DMS153 (cell line): ENCODE data around the gene CCDC85B.
A peak's percentile ranks its signal among the peaks of the same experiment; 100 is the strongest.
"Not testable (repeated sequence)": the region's sequence is repeated elsewhere in the genome, so short reads cannot be mapped to it uniquely, and the experiment has no call there.

Experiments used
- DNase-seq: peaks from one replicate; lab custom pipeline; 2025; lab: John Stamatoyannopoulos, UW

Gene CCDC85B

DNA sequence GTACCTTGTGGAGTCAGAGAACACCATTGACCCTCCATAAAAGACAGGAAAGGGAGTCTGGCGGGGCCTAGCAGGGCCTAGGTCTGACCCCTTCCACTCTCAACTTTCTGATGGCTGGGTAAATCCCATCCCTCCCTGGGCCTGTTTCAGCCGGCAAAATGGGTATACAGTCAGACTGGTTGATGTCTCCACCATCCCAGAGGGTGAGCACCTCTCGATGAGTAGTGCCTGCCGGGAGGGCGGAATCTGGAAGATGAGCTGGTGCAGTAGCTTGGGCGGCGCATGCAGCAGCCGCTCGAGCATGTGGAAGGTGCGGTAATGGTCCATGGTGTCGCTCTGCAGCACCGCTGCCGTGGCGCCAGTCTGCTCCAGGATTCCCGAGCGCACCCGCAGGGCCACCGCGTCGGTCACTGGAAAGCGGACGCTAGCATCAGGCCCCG, 2.7 kb upstream of the CCDC85B start:
- DNase-seq = no peak

DNA sequence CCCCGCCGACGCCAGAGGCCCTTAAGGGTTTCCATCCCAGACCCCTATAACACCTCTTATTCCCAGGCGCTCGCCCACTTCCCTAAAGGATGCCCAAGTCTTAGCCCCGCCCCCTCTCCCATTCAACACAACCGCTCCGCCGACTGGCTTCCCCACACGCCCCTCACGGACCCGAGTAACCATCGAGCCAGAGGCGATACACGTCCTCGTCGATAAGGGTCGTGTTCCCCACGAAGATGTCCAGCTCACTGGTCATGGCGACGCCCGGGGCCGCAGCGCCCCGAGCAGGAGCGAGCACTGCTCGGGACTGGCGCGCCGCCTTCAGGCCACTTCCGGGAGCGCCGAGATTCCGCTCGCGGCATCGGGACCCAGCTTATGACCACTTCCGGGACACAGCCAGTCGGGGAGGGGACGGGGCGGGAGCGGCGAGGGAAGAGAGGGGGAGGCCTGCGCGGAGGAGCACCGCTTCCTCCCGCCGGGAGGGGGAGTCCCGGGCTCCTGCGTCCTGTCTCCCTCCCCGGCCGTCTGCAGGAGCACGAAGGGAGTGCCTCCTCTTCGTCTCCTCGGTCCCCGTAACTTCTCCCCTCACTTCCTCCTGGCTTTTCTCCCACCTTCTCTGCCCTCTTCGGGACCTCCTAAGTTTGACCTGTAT, 2.2 kb upstream of the CCDC85B start, which contains the start of gene FIBP:
TSS of gene FIBP (minus strand) at position 309 of the 652 bp plus-strand sequence. CDS start at position 256, 53 bp downstream.
- DNase-seq = peak; percentile 96

DNA sequence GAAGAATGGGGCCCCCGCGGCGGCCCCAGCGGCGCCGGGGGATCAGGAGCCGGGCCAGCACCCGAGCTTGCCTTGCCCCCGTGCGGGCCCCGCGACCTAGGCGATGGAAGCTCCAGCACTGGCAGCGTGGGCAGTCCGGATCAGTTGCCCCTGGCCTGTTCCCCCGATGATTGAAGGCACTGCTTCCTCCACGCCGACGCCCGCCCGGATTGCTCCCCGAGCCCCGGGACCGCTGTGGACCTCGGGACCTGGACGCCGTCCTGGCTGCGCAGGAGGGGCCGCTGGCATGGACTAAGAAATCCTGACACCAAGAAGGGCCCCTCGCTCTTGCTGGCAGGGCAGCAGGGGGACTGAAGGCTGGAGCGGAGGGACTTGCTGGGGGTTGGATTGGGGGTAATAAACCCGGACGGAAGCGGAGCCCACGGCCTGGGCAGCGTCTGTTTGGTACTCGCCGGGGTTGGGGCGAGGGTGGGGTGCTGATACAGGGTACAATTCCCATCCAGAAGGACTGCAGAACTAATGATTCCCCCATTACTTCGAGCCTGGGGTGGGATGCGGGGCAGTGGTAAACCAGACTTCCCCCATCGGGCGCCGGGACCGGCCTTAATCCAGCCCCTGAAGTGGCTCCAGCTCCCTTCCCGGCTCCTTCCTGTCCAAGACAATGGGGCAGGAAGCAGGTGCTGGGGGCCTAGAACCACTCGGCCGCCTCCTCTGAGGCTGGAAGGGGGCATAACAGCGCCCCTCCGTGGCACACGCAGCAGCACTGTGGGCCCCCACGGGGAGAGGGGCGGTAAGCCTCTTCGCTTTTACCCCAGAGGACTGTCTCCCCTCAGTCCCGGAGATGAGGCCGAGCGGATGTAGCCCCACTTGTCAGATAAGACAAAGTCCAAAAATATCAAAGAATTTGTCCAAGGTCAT, 1.0 kb downstream of the CCDC85B start:
- DNase-seq = no peak

GRCh38 chr11:65892137-65892540, 1.7 kb downstream of the CCDC85B start:
- DNase-seq = not testable (repeated sequence)

DNA sequence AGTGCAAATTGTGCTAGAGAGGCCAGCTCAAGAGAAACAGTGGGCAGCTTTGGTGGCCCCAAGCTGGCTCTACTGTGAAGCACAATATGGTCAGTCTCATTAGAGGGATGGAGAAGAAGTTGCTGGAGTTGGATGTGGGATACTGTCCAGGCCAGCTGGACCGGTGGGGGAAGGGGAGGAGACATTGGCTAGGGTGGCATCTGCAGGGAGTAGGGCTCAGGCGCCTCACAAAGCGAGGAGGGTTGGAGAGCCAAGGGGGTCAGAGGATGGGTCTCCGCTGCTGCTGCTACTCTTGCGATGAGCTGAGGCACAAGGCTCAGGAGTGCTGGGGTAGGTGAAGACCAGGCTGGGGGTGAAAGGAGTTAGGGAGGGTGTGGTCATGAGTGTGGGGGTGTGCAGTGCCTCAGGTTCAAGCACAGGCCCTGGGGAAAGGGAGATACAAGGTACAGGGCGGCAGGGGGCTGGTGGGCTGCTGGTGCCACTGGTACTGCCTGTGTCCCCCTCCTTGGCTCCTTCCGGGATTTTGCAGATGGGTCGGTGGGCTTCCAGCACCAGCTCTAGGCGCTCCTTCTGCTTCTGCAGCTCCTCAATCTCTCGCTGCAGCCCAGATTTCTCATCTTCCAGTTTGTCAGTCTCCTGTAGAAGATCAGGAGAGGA, 2.3 kb downstream of the CCDC85B start:
- no peak for DNase-seq

GRCh38 chr11:65894034-65894591, 3.6 kb downstream of the CCDC85B start:
- DNase-seq = no peak

DNA sequence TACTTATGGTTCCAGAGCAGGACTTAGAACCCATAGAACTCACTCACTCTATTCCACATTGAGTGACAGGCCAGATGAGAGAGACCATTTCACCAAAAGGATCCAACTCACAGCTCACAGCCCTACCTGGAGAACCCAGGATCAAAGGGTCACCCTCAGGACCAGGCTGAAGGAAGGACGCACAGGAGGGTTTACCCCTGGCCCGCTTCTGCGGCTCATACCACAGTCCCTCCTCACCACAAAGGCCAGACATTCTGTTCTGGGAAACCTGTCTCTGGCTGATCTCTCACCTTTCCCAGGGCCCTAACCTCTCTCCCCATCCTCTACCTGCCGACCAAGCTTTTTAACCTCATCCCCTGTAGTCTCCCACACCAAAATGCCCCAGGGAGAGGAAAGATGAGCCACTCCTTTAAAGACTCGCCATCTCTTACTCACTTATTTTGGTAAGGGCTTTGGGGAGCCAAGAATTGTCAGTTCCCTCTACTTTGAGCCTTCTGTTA, 5.1 kb downstream of the CCDC85B start:
- no peak for DNase-seq

- DNase-seq = no peak
Measured at GRCh38 chr11:65896034-65896999, 5.8 kb downstream of the CCDC85B start.

GRCh38 chr11:65897020-65897471, 6.6 kb downstream of the CCDC85B start:
- no peak for DNase-seq

- DNase-seq = no peak
Measured at GRCh38 chr11:65898656-65899355, 8.3 kb downstream of the CCDC85B start.

GRCh38 chr11:65899356-65900124, 9.1 kb downstream of the CCDC85B start:
- DNase-seq = no peak

GRCh38 chr11:65900125-65900898, 9.8 kb downstream of the CCDC85B start, which contains the start of gene FOSL1:
Gene FOSL1 (minus strand): TSS chr11:65900388. CDS start chr11:65900339, 49 bp downstream.
- peak; percentile 52 for DNase-seq

GRCh38 chr11:65900899-65901180, 10.4 kb downstream of the CCDC85B start:
- no peak for DNase-seq

- DNase-seq = no peak
Measured at GRCh38 chr11:65903068-65903481, 12.6 kb downstream of the CCDC85B start.

DNA sequence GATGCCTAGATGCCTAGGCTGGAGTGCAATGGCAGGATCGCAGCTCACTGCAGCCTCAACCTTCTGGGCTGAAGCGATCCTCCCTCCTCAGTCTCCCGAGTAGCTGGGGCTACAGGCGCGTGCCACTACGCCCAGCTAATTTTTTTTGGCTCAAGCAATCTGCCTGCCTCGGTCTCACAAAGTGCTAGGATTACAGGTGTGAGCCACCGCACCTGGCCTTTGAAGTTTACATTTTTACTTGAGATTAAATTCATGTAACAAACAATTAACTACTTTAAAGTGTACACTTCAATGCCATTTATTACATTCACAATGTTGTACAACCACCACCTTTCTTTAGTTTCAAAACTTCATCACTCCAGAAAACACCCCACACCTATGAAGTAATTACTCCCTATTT, 13.2 kb downstream of the CCDC85B start:
- DNase-seq = no peak

GRCh38 chr11:65906602-65907001, 16.1 kb downstream of the CCDC85B start:
- no peak for DNase-seq

GRCh38 chr11:65907878-65908277, 17.4 kb downstream of the CCDC85B start:
- no peak for DNase-seq
